Glutamatergic neuron (in vitro differentiated cells): Measurements from ENCODE around the gene PCDHB7. TPM values are rescaled to one million over a fixed set of nuclear protein-coding genes. Genes with fewer than 3 reads are reported as not detected.
"Not testable (repeated sequence)": the region's sequence is repeated elsewhere in the genome, so short reads cannot be mapped to it uniquely, and the experiment has no call there.

ENCODE experiments used
- DNase-seq: peaks from one replicate; pipeline ENCODE4 v3.0.0; 2022
- H3K27ac Mint-ChIP-seq: one replicate; pipeline ENCODE4 v1.8.0; 2020; ENCODE audit warnings: mild to moderate bottlenecking, mixed read lengths, inconsistent platforms; ENCODE audit not compliant: unreplicated experiment
- H3K27me3 Mint-ChIP-seq: one replicate; pipeline ENCODE4 v1.8.0; 2020; ENCODE audit warnings: mild to moderate bottlenecking, moderate library complexity, mixed read lengths, inconsistent platforms; ENCODE audit not compliant: unreplicated experiment
- H3K36me3 Mint-ChIP-seq: one replicate; pipeline ENCODE4 v1.8.0; 2020; ENCODE audit warnings: mild to moderate bottlenecking, mixed read lengths, inconsistent platforms; ENCODE audit not compliant: unreplicated experiment
- H3K4me1 Mint-ChIP-seq: one replicate; pipeline ENCODE4 v1.8.0; 2020; ENCODE audit warnings: mild to moderate bottlenecking, low read depth, mixed read lengths, inconsistent platforms; ENCODE audit not compliant: unreplicated experiment
- H3K4me3 Mint-ChIP-seq: one replicate; pipeline ENCODE4 v1.8.0; 2020; ENCODE audit warnings: mild to moderate bottlenecking, mixed read lengths, inconsistent platforms; ENCODE audit not compliant: unreplicated experiment
- H3K9me3 Mint-ChIP-seq: one replicate; pipeline ENCODE4 v1.8.0; 2020; ENCODE audit warnings: mild to moderate bottlenecking, moderate library complexity, mixed read lengths, inconsistent platforms; ENCODE audit not compliant: unreplicated experiment
- total RNA-seq: library from RNA; stranded (reverse); fragmentation: NEBNext Ultra II Directional; extraction: Animal tissue kit (Norgen Biotek cat#: 25700); gene quantifications from one replicate; pipeline ENCODE4 v1.2.1, GENCODE V29; 2021; ENCODE audit not compliant: unreplicated experiment
- TF ChIP-seq, protein P1 (sequence below): fragments of 200-600 bp; sonication (generic); IDR thresholded peaks from one replicate; pipeline ENCODE4 v1.5.0; 2021; ENCODE audit not compliant: partially characterized antibody, unreplicated experiment

PCDHB7 gene
- total RNA-seq, 1 donor from 2014 or later, result 3.4 TPM

DNA sequence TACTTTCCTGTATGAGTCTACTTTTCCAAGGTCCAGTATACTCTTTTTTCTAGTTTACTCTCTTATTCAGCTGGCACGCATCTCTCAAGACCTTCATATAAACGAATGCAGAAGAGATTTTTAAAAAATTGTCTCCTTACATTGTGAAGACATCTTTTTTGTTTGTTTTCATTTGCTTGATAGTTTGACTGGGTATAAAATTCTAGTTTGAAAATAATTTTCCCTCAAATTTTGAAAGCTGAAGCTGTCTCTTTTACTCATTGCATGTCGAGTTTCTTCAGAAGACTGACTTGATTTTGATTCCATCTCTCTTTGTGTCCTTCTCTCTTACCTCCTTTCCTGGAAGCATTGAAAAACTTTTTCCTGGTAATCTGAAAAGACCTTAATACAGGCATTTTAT lies 23.9 kb downstream of the PCDHB7 start:
- Mint-ChIP-seq H3K4me1 (no peaks in the 10 kb centered on the region), H3K4me3 (no peak overlapping the region), H3K27me3 (peaks cover 8% of the 10 kb centered on the region), H3K36me3 (peaks cover 67% of the 10 kb centered on the region), H3K27ac (no peak overlapping the region), H3K9me3 (peaks cover 29% of the 10 kb centered on the region)
- no peak for DNase-seq
- TF ChIP-seq, protein P1, sequence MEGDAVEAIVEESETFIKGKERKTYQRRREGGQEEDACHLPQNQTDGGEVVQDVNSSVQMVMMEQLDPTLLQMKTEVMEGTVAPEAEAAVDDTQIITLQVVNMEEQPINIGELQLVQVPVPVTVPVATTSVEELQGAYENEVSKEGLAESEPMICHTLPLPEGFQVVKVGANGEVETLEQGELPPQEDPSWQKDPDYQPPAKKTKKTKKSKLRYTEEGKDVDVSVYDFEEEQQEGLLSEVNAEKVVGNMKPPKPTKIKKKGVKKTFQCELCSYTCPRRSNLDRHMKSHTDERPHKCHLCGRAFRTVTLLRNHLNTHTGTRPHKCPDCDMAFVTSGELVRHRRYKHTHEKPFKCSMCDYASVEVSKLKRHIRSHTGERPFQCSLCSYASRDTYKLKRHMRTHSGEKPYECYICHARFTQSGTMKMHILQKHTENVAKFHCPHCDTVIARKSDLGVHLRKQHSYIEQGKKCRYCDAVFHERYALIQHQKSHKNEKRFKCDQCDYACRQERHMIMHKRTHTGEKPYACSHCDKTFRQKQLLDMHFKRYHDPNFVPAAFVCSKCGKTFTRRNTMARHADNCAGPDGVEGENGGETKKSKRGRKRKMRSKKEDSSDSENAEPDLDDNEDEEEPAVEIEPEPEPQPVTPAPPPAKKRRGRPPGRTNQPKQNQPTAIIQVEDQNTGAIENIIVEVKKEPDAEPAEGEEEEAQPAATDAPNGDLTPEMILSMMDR, result no peak

DNA sequence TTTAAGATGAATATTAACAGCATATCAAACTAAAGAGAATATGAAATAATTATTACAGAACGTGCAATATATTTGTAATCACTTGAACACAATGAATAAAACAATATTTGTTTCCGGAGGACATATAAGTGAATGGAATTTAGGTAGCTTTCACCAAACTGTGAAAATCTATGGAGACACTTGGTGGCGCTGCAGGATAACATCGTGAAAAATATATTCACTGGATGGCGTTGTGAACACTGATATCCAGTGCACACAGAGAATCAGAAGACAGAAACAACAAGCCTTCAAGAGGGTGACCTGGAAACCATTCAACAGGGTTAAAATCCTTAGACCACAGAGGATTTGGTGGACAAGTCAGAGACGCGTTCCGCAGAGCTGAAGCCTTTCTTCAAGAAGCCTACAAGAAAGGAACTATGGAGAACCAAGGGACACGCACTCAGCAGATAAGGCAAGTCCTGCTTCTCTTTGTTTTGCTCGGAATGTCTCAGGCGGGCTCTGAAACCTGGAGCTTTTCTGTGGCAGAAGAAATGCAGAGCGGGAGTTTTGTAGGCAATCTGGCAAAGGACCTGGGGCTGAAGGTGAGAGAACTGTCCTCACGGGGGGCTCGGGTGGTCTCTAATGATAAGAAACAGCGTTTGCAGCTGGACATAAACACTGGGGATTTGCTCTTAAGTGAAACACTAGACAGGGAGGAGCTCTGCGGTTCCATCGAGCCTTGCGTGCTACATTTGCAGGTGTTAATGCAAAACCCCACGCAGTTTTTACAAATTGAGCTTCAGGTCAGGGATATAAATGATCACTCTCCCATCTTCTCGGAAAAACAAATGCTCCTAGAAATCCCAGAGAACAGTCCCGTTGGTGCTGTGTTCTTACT lies 27.2 kb downstream of the PCDHB7 start, which contains the start of gene PCDHB11:
TSS of gene PCDHB11 (plus strand) at position 269 of the 877 bp plus-strand sequence. CDS start at position 417, 148 bp downstream.
- H3K27me3 Mint-ChIP-seq, result peaks cover 3% of the 10 kb centered on the region
- H3K4me3 Mint-ChIP-seq, result peak within 1 kb of the TSS; percentile 78
- DNase-seq, result no peak
- TF ChIP-seq, protein P1, result peak; percentile 23
- H3K9me3 Mint-ChIP-seq, result peaks cover 17% of the 10 kb centered on the region
- no peaks in the 10 kb centered on the region for H3K4me1 Mint-ChIP-seq
- peak within 1 kb of the TSS; percentile 57 for H3K27ac Mint-ChIP-seq
- peaks cover 50% of the 10 kb centered on the region for H3K36me3 Mint-ChIP-seq

DNA sequence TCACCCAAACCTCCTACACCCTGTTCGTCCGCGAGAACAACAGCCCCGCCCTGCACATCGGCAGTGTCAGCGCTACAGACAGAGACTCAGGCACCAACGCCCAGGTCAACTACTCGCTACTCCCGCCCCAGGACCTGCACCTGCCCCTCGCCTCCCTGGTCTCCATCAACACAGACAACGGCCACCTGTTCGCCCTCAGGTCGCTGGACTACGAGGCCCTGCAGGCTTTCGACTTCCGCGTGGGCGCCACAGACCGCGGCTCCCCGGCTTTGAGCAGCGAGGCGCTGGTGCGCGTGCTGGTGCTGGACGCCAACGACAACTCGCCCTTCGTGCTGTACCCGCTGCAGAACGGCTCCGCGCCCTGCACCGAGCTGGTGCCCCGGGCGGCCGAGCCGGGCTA lies 28.7 kb downstream of the PCDHB7 start:
- not testable (repeated sequence) for H3K27me3 Mint-ChIP-seq, DNase-seq, H3K27ac Mint-ChIP-seq, H3K4me1 Mint-ChIP-seq, H3K4me3 Mint-ChIP-seq
- H3K36me3 Mint-ChIP-seq, result peaks cover 42% of the 10 kb centered on the region
- H3K9me3 Mint-ChIP-seq, result peaks cover 17% of the 10 kb centered on the region

DNA sequence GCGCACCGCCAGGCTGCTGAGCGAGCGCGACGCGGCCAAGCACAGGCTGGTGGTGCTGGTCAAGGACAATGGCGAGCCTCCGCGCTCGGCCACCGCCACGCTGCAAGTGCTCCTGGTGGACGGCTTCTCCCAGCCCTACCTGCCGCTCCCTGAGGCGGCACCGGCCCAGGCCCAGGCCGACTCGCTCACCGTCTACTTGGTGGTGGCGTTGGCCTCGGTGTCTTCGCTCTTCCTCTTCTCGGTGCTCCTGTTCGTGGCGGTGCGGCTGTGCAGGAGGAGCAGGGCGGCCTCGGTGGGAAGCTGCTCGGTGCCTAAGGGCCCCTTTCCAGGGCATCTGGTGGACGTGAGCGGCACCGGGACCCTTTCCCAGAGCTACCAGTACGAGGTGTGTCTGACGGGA lies 29.2 kb downstream of the PCDHB7 start:
- DNase-seq, H3K4me3 Mint-ChIP-seq, H3K27ac Mint-ChIP-seq, H3K4me1 Mint-ChIP-seq, H3K27me3 Mint-ChIP-seq: not testable (repeated sequence)
- peaks cover 37% of the 10 kb centered on the region for H3K36me3 Mint-ChIP-seq
- H3K9me3 Mint-ChIP-seq, result peaks cover 13% of the 10 kb centered on the region

DNA sequence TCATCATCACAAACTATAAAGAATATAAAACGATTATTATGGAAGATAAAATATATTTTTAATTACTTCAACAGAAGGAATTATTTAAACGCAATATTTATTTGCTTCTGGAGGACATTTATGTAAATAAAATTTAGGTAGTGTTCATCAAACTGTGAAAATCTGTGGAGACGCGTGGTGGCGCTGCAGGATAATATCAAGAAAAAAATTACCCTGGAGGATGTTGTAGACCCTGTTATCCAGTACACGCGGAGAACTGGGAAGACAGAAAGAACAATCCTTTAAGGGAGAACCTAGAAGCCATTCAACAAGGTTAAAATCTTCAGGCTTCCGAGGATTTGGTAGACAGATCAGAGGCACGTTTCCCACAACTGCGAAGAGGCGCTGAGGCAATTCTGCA lies 36.0 kb downstream of the PCDHB7 start, which contains the start of gene PCDHB12:
TSS of gene PCDHB12 (plus strand) at position 242 of the 400 bp plus-strand sequence. CDS start 189 bp downstream, outside the sequence.
- Mint-ChIP-seq H3K27me3 (peaks cover 11% of the 10 kb centered on the region), H3K4me3 (peak within 1 kb of the TSS; percentile 82), H3K27ac (peak within 1 kb of the TSS; percentile 95), H3K4me1 (no peaks in the 10 kb centered on the region), H3K36me3 (peaks cover 30% of the 10 kb centered on the region), H3K9me3 (peaks cover 20% of the 10 kb centered on the region)
- TF ChIP-seq, protein P1, result peak; percentile 47
- DNase-seq, result peak; percentile 37

DNA sequence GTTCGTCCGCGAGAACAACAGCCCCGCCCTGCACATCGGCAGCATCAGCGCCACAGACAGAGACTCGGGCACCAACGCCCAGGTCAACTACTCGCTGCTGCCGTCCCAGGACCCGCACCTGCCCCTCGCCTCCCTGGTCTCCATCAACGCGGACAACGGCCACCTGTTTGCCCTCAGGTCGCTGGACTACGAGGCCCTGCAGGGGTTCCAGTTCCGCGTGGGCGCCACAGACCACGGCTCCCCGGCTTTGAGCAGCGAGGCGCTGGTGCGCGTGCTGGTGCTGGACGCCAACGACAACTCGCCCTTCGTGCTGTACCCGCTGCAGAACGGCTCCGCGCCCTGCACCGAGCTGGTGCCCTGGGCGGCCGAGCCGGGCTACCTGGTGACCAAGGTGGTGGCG lies 37.8 kb downstream of the PCDHB7 start:
- Mint-ChIP-seq H3K27me3 (peaks cover 16% of the 10 kb centered on the region), H3K36me3 (peaks cover 43% of the 10 kb centered on the region), H3K9me3 (peaks cover 30% of the 10 kb centered on the region)
- H3K4me1 Mint-ChIP-seq, H3K4me3 Mint-ChIP-seq, DNase-seq, H3K27ac Mint-ChIP-seq: not testable (repeated sequence)

DNA sequence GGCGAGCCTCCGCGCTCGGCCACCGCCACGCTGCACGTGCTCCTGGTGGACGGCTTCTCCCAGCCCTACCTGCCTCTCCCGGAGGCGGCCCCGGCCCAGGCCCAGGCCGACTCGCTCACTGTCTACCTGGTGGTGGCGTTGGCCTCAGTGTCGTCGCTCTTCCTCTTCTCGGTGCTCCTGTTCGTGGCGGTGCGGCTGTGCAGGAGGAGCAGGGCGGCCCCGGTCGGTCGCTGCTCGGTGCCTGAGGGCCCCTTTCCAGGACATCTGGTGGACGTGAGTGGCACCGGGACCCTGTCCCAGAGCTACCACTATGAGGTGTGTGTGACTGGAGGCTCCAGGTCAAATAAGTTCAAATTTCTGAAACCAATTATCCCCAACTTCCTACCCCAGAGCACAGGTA lies 38.4 kb downstream of the PCDHB7 start:
- Mint-ChIP-seq H3K4me3 (peak overlapping the region; percentile 46), H3K36me3 (peaks cover 45% of the 10 kb centered on the region), H3K9me3 (peaks cover 31% of the 10 kb centered on the region), H3K27me3 (peaks cover 16% of the 10 kb centered on the region)
- H3K4me1 Mint-ChIP-seq, H3K27ac Mint-ChIP-seq, DNase-seq: not testable (repeated sequence)
